Thoracic aorta (tissue), 2 donors: Measurements from ENCODE around the gene TLE4. TPM values are rescaled to one million over a fixed set of nuclear protein-coding genes. Genes with fewer than 3 reads are reported as not detected.

Experiments used
- ATAC-seq: fragments of 150-250 bp; one replicate; pipeline ENCODE4 v1.8.0; 2017; ENCODE audit warnings: low read depth; ENCODE audit not compliant: insufficient number of reproducible peaks, low FRiP score
- DNase-seq: peaks from one replicate; pipeline ENCODE4 v3.0.0-alpha.2; 2020; ENCODE audit warnings: low spot score
- H3K27ac ChIP-seq, 2 donors: fragments of 200-600 bp; sonication (generic); 1 replicate in 1 of 2; 2 replicates in 1 of 2; pipeline ENCODE4 v1.5.1; 2016; ENCODE audit warnings: mild to moderate bottlenecking in 2 of 2, moderate library complexity in 2 of 2
- H3K27me3 ChIP-seq: fragments of 200-600 bp; sonication (generic); replicated peaks from 2 replicates; pipeline ENCODE4 v1.6.0; 2016; ENCODE audit warnings: mild to moderate bottlenecking; ENCODE audit not compliant: insufficient read depth
- H3K36me3 ChIP-seq: fragments of 200-600 bp; sonication (generic); one replicate; pipeline ENCODE4 v1.5.1; 2016
- H3K4me1 ChIP-seq, 2 donors: fragments of 200-600 bp; sonication (generic); 1 replicate in 1 of 2; 2 replicates in 1 of 2; pipeline versions ENCODE4 v1.5.1 to v1.6.0; 2016; ENCODE audit warnings: low read depth in 2 of 2, mild to moderate bottlenecking in 1 of 2; ENCODE audit not compliant: control insufficient read depth in 1 of 2
- H3K4me3 ChIP-seq: fragments of 200-600 bp; sonication (generic); 2 replicates; pipeline ENCODE4 v1.5.1; 2016; ENCODE audit warnings: mild to moderate bottlenecking
- H3K9me3 ChIP-seq: fragments of 200-600 bp; sonication (generic); 2 replicates; pipeline ENCODE4 v1.5.1; 2016
- CTCF ChIP-seq: fragments of 200-600 bp; sonication (generic); IDR thresholded peaks from one replicate; pipeline ENCODE4 v1.5.1; 2019; ENCODE audit warnings: antibody characterized with exemption
- total RNA-seq, 2 donors: library from RNA; depleted of rRNA; stranded (reverse); fragments of >200 nt; gene quantifications; one replicate each; pipeline versions ENCODE4 v1.1.0 to v1.2.3, GENCODE V29; 2016

Gene TLE4
- total RNA-seq, 2 donors from 2014 or later: 19.7 to 44.1 TPM

- no peak overlapping the region for H3K27ac ChIP-seq
- H3K9me3 ChIP-seq: no peaks in the 10 kb centered on the region
- no peaks in the 10 kb centered on the region for H3K27me3 ChIP-seq
- TF ChIP-seq CTCF: no peak
- H3K4me1 ChIP-seq: peaks cover 6 to 10% of the 10 kb centered on the region in 2 donors
- DNase-seq (no peak), ATAC-seq (no peak)
- H3K36me3 ChIP-seq: no peaks in the 10 kb centered on the region
- H3K4me3 ChIP-seq: no peak overlapping the region
These were observed 97.2 kb downstream of the TLE4 start for GRCh38 chr9:79668956-79669355.

GRCh38 chr9:79670269-79670961, 98.7 kb downstream of the TLE4 start:
- no peak overlapping the region for H3K4me3 ChIP-seq
- no peak overlapping the region for H3K27ac ChIP-seq
- no peak for DNase-seq
- TF ChIP-seq CTCF: no peak
- H3K9me3 ChIP-seq: no peaks in the 10 kb centered on the region
- ATAC-seq: no peak
- peaks cover 6 to 10% of the 10 kb centered on the region in 2 donors for H3K4me1 ChIP-seq
- H3K36me3 ChIP-seq: no peaks in the 10 kb centered on the region
- H3K27me3 ChIP-seq: no peaks in the 10 kb centered on the region

GRCh38 chr9:79671558-79671957, 99.8 kb downstream of the TLE4 start:
- H3K27ac ChIP-seq: no peak overlapping the region

GRCh38 chr9:79672236-79672635, 100.5 kb downstream of the TLE4 start:
- H3K4me1 ChIP-seq: peaks cover 6 to 10% of the 10 kb centered on the region in 2 donors
- H3K4me3 ChIP-seq: no peak overlapping the region
- TF ChIP-seq CTCF: no peak
- H3K36me3 ChIP-seq: no peaks in the 10 kb centered on the region
- no peak for ATAC-seq
- H3K27me3 ChIP-seq: no peaks in the 10 kb centered on the region
- DNase-seq: no peak
- H3K9me3 ChIP-seq: no peaks in the 10 kb centered on the region
- no peak overlapping the region for H3K27ac ChIP-seq

More at GRCh38 chr9:79671558-79671957, 99.8 kb downstream of the TLE4 start:
- TF ChIP-seq CTCF: no peak
- ATAC-seq (no peak), DNase-seq (no peak)
- Histone ChIP-seq H3K36me3 (no peaks in the 10 kb centered on the region), H3K27me3 (no peaks in the 10 kb centered on the region), H3K4me1 (peaks cover 6 to 10% of the 10 kb centered on the region in 2 donors), H3K4me3 (no peak overlapping the region), H3K9me3 (no peaks in the 10 kb centered on the region)

GRCh38 chr9:79672891-79673290, 101.1 kb downstream of the TLE4 start:
- H3K4me1 ChIP-seq: peaks cover 6 to 10% of the 10 kb centered on the region in 2 donors
- H3K36me3 ChIP-seq: no peaks in the 10 kb centered on the region
- DNase-seq: no peak
- H3K27me3 ChIP-seq: no peaks in the 10 kb centered on the region
- no peak for TF ChIP-seq CTCF
- no peaks in the 10 kb centered on the region for H3K9me3 ChIP-seq
- ATAC-seq: no peak
- no peak overlapping the region for H3K27ac ChIP-seq
- no peak overlapping the region for H3K4me3 ChIP-seq
